Endothelial cell of umbilical vein (primary cell): ENCODE results near the gene COL6A2. TPM values are rescaled to one million over a fixed set of nuclear protein-coding genes. Genes with fewer than 3 reads are reported as not detected.

Experiments used
- BruUV-seq: library from RNA; stranded (reverse); fragments of 400-500 nt; replicated peaks from 2 replicates; lab custom pipeline; 2021; lab: Mats Ljungman, UMichigan
- CTCF ChIA-PET: fragments of 300-600, 350-600 bp; sonication (Branson Sonifier 250); formaldehyde crosslinking; loops from one replicate; lab custom pipeline; 2021; ENCODE audit warnings: antibody characterized with exemption, inconsistent platforms; lab: Charles Lee
- POLR2A ChIA-PET: fragments of 300-600, 350-600 bp; sonication (Branson Sonifier 250); formaldehyde crosslinking; loops from one replicate; lab custom pipeline; 2021; ENCODE audit warnings: antibody characterized with exemption, inconsistent platforms; lab: Charles Lee
- DNase-seq: peaks from one replicate; pipeline ENCODE4 v3.0.0-alpha.2; 2011; ENCODE audit warnings: low read depth, low spot score
- FAIRE-seq: peaks from 2 replicates; lab custom pipeline; 2011; peaks lifted over from hg19 to GRCh38; lab: Jason Lieb, UNC
- H2AFZ ChIP-seq: 2 replicates; pipeline ENCODE4 v1.6.0; 2012; ENCODE audit warnings: low read depth, low read length, control low read depth, inconsistent platforms
- H3K27ac ChIP-seq: 2 replicates; pipeline ENCODE4 v1.5.1; 2011; ENCODE audit warnings: low read depth, mild to moderate bottlenecking, control low read depth, low read length, moderate library complexity; ENCODE audit not compliant: insufficient read depth
- H3K27me3 ChIP-seq, 2 experiments: 2 replicates each; pipeline versions ENCODE4 v1.6.0 to v1.6.1; 2011; ENCODE audit warnings: low read length in 2 of 2, mixed read lengths in 1 of 2; ENCODE audit not compliant: control insufficient read depth in 2 of 2, insufficient read depth in 2 of 2
- H3K36me3 ChIP-seq, 2 experiments: 2 replicates in 1 of 2; 3 replicates in 1 of 2; pipeline ENCODE4 v1.5.1; 2011; ENCODE audit warnings: low read length in 2 of 2, mild to moderate bottlenecking in 1 of 2, moderate library complexity in 1 of 2; ENCODE audit not compliant: control insufficient read depth in 2 of 2, insufficient read depth in 2 of 2; ENCODE audit errors: extremely low read depth in 1 of 2
- H3K4me1 ChIP-seq: 3 replicates; pipeline ENCODE4 v1.5.1; 2011; ENCODE audit warnings: mild to moderate bottlenecking, low read length; ENCODE audit not compliant: control insufficient read depth, insufficient read depth; ENCODE audit errors: extremely low read depth
- H3K4me2 ChIP-seq: 2 replicates; pipeline ENCODE4 v1.6.1; 2011; ENCODE audit warnings: low read length, control low read depth, mixed read lengths; ENCODE audit not compliant: insufficient read depth
- H3K4me3 ChIP-seq, 3 experiments: fragments of 200-600 bp in 1 of 3; sonication (generic), shearing (Covaris generic) in 1 of 3; replicated peaks in 1 of 3; 2 replicates each; pipeline ENCODE4 v1.5.1; 2011 to 2016; ENCODE audit warnings: control low read depth in 3 of 3, low read length in 3 of 3, mild to moderate bottlenecking in 2 of 3, inconsistent platforms in 1 of 3, low read depth in 1 of 3, moderate library complexity in 1 of 3; ENCODE audit not compliant: insufficient read depth in 1 of 3
- H3K79me2 ChIP-seq: 2 replicates; pipeline ENCODE4 v1.6.0; 2012; ENCODE audit warnings: low read length, inconsistent platforms; ENCODE audit not compliant: control insufficient read depth, insufficient read depth
- H3K9ac ChIP-seq: replicated peaks from 2 replicates; pipeline ENCODE3; 2011; ENCODE audit warnings: low read length, control low read depth; ENCODE audit not compliant: insufficient read depth; ENCODE audit errors: extremely low read depth
- H3K9me1 ChIP-seq: replicated peaks from 3 replicates; pipeline ENCODE4 v1.6.0; 2011; ENCODE audit warnings: mild to moderate bottlenecking, low read length; ENCODE audit not compliant: control insufficient read depth, insufficient read depth; ENCODE audit errors: extremely low read depth
- H3K9me3 ChIP-seq: replicated peaks from 2 replicates; pipeline ENCODE4 v1.5.1; 2012; ENCODE audit warnings: low read length, inconsistent platforms; ENCODE audit not compliant: control insufficient read depth, insufficient read depth
- H4K20me1 ChIP-seq: replicated peaks from 2 replicates; pipeline ENCODE3; 2011; ENCODE audit warnings: mild to moderate bottlenecking, low read length; ENCODE audit not compliant: control insufficient read depth, insufficient read depth; ENCODE audit errors: extremely low read depth
- CTCF ChIP-seq, 2 donors: IDR thresholded peaks; 1 replicate in 1 of 2; 2 replicates in 1 of 2; pipeline ENCODE4 v1.5.1; 2011; ENCODE audit warnings: low read length in 2 of 2, mild to moderate bottlenecking in 2 of 2, moderate library complexity in 2 of 2, control low read depth in 1 of 2, inconsistent platforms in 1 of 2, low read depth in 1 of 2; ENCODE audit not compliant: insufficient read depth in 1 of 2; ENCODE audit errors: extremely low read depth in 1 of 2
- EZH2 ChIP-seq: IDR thresholded peaks from 2 replicates; pipeline ENCODE4 v1.6.1; 2012; ENCODE audit warnings: borderline replicate concordance, low read depth, mild to moderate bottlenecking, moderate library complexity, low read length, inconsistent platforms; ENCODE audit not compliant: severe bottlenecking
- FOS ChIP-seq: IDR thresholded peaks from 2 replicates; pipeline ENCODE4 v1.6.1; 2011; ENCODE audit warnings: mild to moderate bottlenecking, low read length, moderate library complexity, borderline replicate concordance; ENCODE audit not compliant: insufficient read depth
- GATA2 ChIP-seq: IDR thresholded peaks from 2 replicates; pipeline ENCODE4 v1.7.0; 2011; ENCODE audit warnings: low read depth, mild to moderate bottlenecking, moderate library complexity, mixed read lengths, low read length; ENCODE audit not compliant: insufficient read length, insufficient read depth
- JUN ChIP-seq: IDR thresholded peaks from 2 replicates; pipeline ENCODE4 v1.6.1; 2011; ENCODE audit warnings: borderline replicate concordance, low read depth; ENCODE audit not compliant: insufficient read length, insufficient read depth
- MAX ChIP-seq: IDR thresholded peaks from 2 replicates; pipeline ENCODE4 v1.6.1; 2011; ENCODE audit not compliant: insufficient read depth, insufficient read length
- MYC ChIP-seq: IDR thresholded peaks from one replicate; pipeline ENCODE4 v1.6.1; 2011; ENCODE audit warnings: mild to moderate bottlenecking, low read depth, low read length
- POLR2A ChIP-seq: IDR thresholded peaks from 2 replicates; pipeline ENCODE4 v1.6.1; 2012; ENCODE audit warnings: low read depth, mild to moderate bottlenecking, control low read depth, low read length
- POLR2AphosphoS5 ChIP-seq: IDR thresholded peaks from 2 replicates; pipeline ENCODE4 v1.6.1; 2012; ENCODE audit warnings: low read depth, mild to moderate bottlenecking, control low read depth, low read length, moderate library complexity; ENCODE audit not compliant: insufficient read depth
- dilution Hi-C: fragments of 300-500 bp; cut with MboI; formaldehyde crosslinking; loops from one replicate; pipeline ENCODE4 v1.15.0; 2019; ENCODE audit warnings: low sequenced_read_pairs; ENCODE audit not compliant: extremely low pct_ligation_motif_present
- intact Hi-C: fragments of 100-400 bp; cut with micrococcal nuclease; formaldehyde crosslinking; loops from one replicate; pipeline ENCODE4 v1.10.0; 2022
- polyA plus RNA-seq, 4 experiments: library from polyadenylated mRNA; depleted of rRNA in 3 of 4; stranded (reverse) in 3 of 4; unstranded in 1 of 4; fragments of >200 nt; gene quantifications; 2 replicates each; pipeline versions ENCODE4 v1.2.1 to v1.2.3, GENCODE V29; 2011 to 2012; ENCODE audit warnings: missing spikeins in 1 of 4
- total RNA-seq: library from RNA; stranded (reverse); gene quantifications from 2 replicates; pipeline ENCODE4 v1.2.3, GENCODE V29; 2021

Gene COL6A2
- total and polyA plus RNA-seq, 2 donors (not counting 3 experiments of a cell fraction or from before 2014, with no cell fraction given) = 3.4 to 6.1 TPM

GRCh38 chr21:46163380-46163779 lies 65.5 kb downstream of the COL6A2 start:
- FAIRE-seq = no peak
- dilution Hi-C loops (no loop called here), intact Hi-C loops (no loop called here)
- H3K27ac ChIP-seq = no peak overlapping the region
- no peaks in the 10 kb centered on the region for H3K4me1 ChIP-seq
- no peak overlapping the region for H3K4me2 ChIP-seq
- no peaks in the 10 kb centered on the region for H3K36me3 ChIP-seq
- no peaks in the 10 kb centered on the region for H3K27me3 ChIP-seq
- H3K9me3 ChIP-seq = no peaks in the 10 kb centered on the region
- CTCF ChIA-PET = no interaction called here
- H4K20me1 ChIP-seq = no peaks in the 10 kb centered on the region
- H3K79me2 ChIP-seq = no peaks in the 10 kb centered on the region
- H3K9me1 ChIP-seq = no peaks in the 10 kb centered on the region
- no peak for TF ChIP-seq POLR2A
- TF ChIP-seq FOS = no peak
- TF ChIP-seq EZH2 = no peak
- TF ChIP-seq MYC = no peak
- TF ChIP-seq POLR2AphosphoS5 = no peak
- no peak for TF ChIP-seq GATA2
- no peak for TF ChIP-seq JUN
- no peak for TF ChIP-seq MAX
- TF ChIP-seq CTCF (IDR thresholded peaks at IDR 0.05; ENCODE audit: extremely low read depth in 1 of 2, insufficient read depth in 1 of 2, low read depth in 1 of 2, low read length in 2 of 2) = no peak
- no peak for DNase-seq
- no peak overlapping the region for H3K9ac ChIP-seq
- no peak overlapping the region for H3K4me3 ChIP-seq
- BruUV-seq = no TSS peak
- POLR2A ChIA-PET = no interaction called here
- no peak overlapping the region for H2AFZ ChIP-seq
